HepG2 (cell line): ENCODE data around the gene TTBK2.
A peak's percentile ranks its signal among the peaks of the same experiment; 100 is the strongest.

Source experiments
- ADNP ChIP-seq: sonication (generic); formaldehyde crosslinking; IDR thresholded peaks from 2 replicates; pipeline ENCODE4 v1.4.0; 2020; ENCODE audit warnings: missing genetic modification reagents
- BATF2 ChIP-seq: sonication (generic); formaldehyde crosslinking; IDR thresholded peaks from 2 replicates; pipeline ENCODE4 v1.8.0; 2022; ENCODE audit warnings: mild to moderate bottlenecking, missing genetic modification reagents, moderate library complexity
- CTCF ChIP-seq: sonication (generic); formaldehyde crosslinking; IDR thresholded peaks from 2 replicates; pipeline ENCODE4 v1.5.0; 2020; ENCODE audit warnings: mild to moderate bottlenecking, missing genetic modification reagents, moderate library complexity
- EZH2 ChIP-seq: conservative IDR thresholded peaks from 2 replicates; pipeline ENCODE4 v1.6.1; 2012; ENCODE audit warnings: mild to moderate bottlenecking, low read depth, low read length, moderate library complexity
- JUNB ChIP-seq: sonication (generic); formaldehyde crosslinking; IDR thresholded peaks from 2 replicates; pipeline ENCODE4 v1.8.0; 2022; ENCODE audit warnings: missing genetic modification reagents, mild to moderate bottlenecking, borderline replicate concordance
- PHF20 ChIP-seq: sonication (generic); formaldehyde crosslinking; IDR thresholded peaks from 2 replicates; pipeline ENCODE4 v1.5.0; 2020; ENCODE audit warnings: mild to moderate bottlenecking, missing genetic modification reagents
- RAD21 ChIP-seq: fragments of 450-650 bp; formaldehyde crosslinking; IDR thresholded peaks from 2 replicates; pipeline ENCODE4 v1.5.0; 2020; ENCODE audit warnings: mild to moderate bottlenecking
- RXRA ChIP-seq: sonication (generic); formaldehyde crosslinking; IDR thresholded peaks from 2 replicates; pipeline ENCODE4 v1.5.1; 2020; ENCODE audit warnings: missing genetic modification reagents
- TCF7 ChIP-seq: sonication (generic); IDR thresholded peaks from 2 replicates; pipeline ENCODE4 v1.6.1; 2016; ENCODE audit warnings: antibody characterized with exemption, low read depth
- TGIF2 ChIP-seq: IDR thresholded peaks from 2 replicates; pipeline ENCODE4 v1.6.1; 2016; ENCODE audit warnings: control low read depth, missing compliant biosample characterization
- U2AF2 ChIP-seq: fragments of 200-400 bp; formaldehyde crosslinking; IDR thresholded peaks from 2 replicates; pipeline ENCODE4 v1.6.1; 2017; ENCODE audit warnings: low read depth, mild to moderate bottlenecking, low read length
- ZNF274 ChIP-seq: sonication (generic); formaldehyde crosslinking; IDR thresholded peaks from 2 replicates; pipeline ENCODE4 v1.5.1; 2020; ENCODE audit warnings: mild to moderate bottlenecking, missing genetic modification reagents
- ZNF589 ChIP-seq: sonication (generic); formaldehyde crosslinking; conservative IDR thresholded peaks from 2 replicates; pipeline ENCODE4 v1.8.0; 2022; ENCODE audit warnings: mild to moderate bottlenecking, moderate library complexity, missing genetic modification reagents
- TF ChIP-seq, protein P1 (sequence below): IDR thresholded peaks from 2 replicates; pipeline ENCODE4 v1.6.1; 2016; ENCODE audit warnings: low read depth

- TF ChIP-seq, protein P1, sequence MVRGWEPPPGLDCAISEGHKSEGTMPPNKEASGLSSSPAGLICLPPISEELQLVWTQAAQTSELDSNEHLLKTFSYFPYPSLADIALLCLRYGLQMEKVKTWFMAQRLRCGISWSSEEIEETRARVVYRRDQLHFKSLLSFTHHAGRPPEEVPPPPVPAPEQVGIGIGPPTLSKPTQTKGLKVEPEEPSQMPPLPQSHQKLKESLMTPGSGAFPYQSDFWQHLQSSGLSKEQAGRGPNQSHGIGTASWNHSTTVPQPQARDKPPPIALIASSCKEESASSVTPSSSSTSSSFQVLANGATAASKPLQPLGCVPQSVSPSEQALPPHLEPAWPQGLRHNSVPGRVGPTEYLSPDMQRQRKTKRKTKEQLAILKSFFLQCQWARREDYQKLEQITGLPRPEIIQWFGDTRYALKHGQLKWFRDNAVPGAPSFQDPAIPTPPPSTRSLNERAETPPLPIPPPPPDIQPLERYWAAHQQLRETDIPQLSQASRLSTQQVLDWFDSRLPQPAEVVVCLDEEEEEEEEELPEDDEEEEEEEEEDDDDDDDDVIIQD, result peak; percentile 30; the same call in 1 of the 2 replicates
- TF ChIP-seq PHF20 (no peak), TCF7 (no peak), RAD21 (CRISPR knock-in tag) (peak; percentile 84), CTCF (CRISPR knock-in tag) (peak; percentile 93), U2AF2 (no peak), BATF2 (CRISPR knock-in tag) (no peak), ZNF589 (no peak), ADNP (no peak), ZNF274 (CRISPR knock-in tag) (no peak), JUNB (CRISPR knock-in tag) (no peak), EZH2 (no peak), RXRA (CRISPR knock-in tag) (no peak), TGIF2 (CRISPR knock-in tag) (no peak)
These were observed 216.1 kb downstream of the TTBK2 start for GRCh38 chr15:42704492-42704926.
